ENCODE measurements around the gene LSAMP. TPM values are rescaled to one million over a fixed set of nuclear protein-coding genes. Genes with fewer than 3 reads are reported as not detected.

The LSAMP gene
- total and polyA plus RNA-seq, 2 donors (not counting 3 experiments of a cell fraction or from before 2014, with no cell fraction given) = not detected

GRCh38 chr3:116052602-116053001 is 392.7 kb downstream of the LSAMP start:
- POLR2A ChIA-PET = no interaction called here
- dilution Hi-C loops (cut with MboI; ENCODE audit: extremely low pct_ligation_motif_present, low sequenced_read_pairs) (no loop called here), intact Hi-C loops (cut with micrococcal nuclease) (no loop called here)
- no peaks in the 10 kb centered on the region for H3K27me3 ChIP-seq (ENCODE audit: control insufficient read depth in 2 of 2, insufficient read depth in 2 of 2, low read length in 2 of 2)
- H3K4me2 ChIP-seq (ENCODE audit: insufficient read depth, low read length) = no peak overlapping the region
- no TSS peak for BruUV-seq (replicated peaks)
- no peaks in the 10 kb centered on the region for H3K9me3 ChIP-seq (replicated peaks; ENCODE audit: control insufficient read depth, insufficient read depth, low read length)
- FAIRE-seq = no peak
- no peak overlapping the region for H3K9ac ChIP-seq (replicated peaks; ENCODE audit: extremely low read depth, insufficient read depth, low read length)
- no peak overlapping the region for H2AFZ ChIP-seq (ENCODE audit: low read depth, low read length)
- no peaks in the 10 kb centered on the region for H3K79me2 ChIP-seq (ENCODE audit: control insufficient read depth, insufficient read depth, low read length)
- no peak for DNase-seq (ENCODE audit: low read depth, low spot score)
- no peaks in the 10 kb centered on the region for H4K20me1 ChIP-seq (replicated peaks; ENCODE audit: control insufficient read depth, extremely low read depth, insufficient read depth, low read length)
- TF ChIP-seq FOS (IDR thresholded peaks at IDR 0.05; ENCODE audit: borderline replicate concordance, insufficient read depth, low read length) (no peak), JUN (IDR thresholded peaks at IDR 0.05; ENCODE audit: borderline replicate concordance, insufficient read depth, insufficient read length, low read depth) (no peak), EZH2 (IDR thresholded peaks at IDR 0.05; ENCODE audit: borderline replicate concordance, low read depth, low read length, severe bottlenecking) (no peak), POLR2A (IDR thresholded peaks at IDR 0.05; ENCODE audit: low read depth, low read length) (no peak), POLR2AphosphoS5 (IDR thresholded peaks at IDR 0.05; ENCODE audit: insufficient read depth, low read depth, low read length) (no peak), MYC (IDR thresholded peaks at IDR 0.05; ENCODE audit: low read depth, low read length) (no peak), GATA2 (IDR thresholded peaks at IDR 0.05; ENCODE audit: insufficient read depth, insufficient read length, low read depth, low read length) (no peak), CTCF (IDR thresholded peaks at IDR 0.05; ENCODE audit: extremely low read depth in 1 of 2, insufficient read depth in 1 of 2, low read depth in 1 of 2, low read length in 2 of 2) (no peak), MAX (IDR thresholded peaks at IDR 0.05; ENCODE audit: insufficient read depth, insufficient read length) (no peak)
- H3K27ac ChIP-seq (ENCODE audit: insufficient read depth, low read depth, low read length) = no peak overlapping the region
- H3K4me1 ChIP-seq (ENCODE audit: control insufficient read depth, extremely low read depth, insufficient read depth, low read length) = no peaks in the 10 kb centered on the region
- no peaks in the 10 kb centered on the region for H3K9me1 ChIP-seq (replicated peaks; ENCODE audit: control insufficient read depth, extremely low read depth, insufficient read depth, low read length)
- no peak overlapping the region for H3K4me3 ChIP-seq (replicated peaks in 1 of 3; ENCODE audit: insufficient read depth in 1 of 3, low read depth in 1 of 3, low read length in 3 of 3)
- no peaks in the 10 kb centered on the region for H3K36me3 ChIP-seq (ENCODE audit: control insufficient read depth in 2 of 2, extremely low read depth in 1 of 2, insufficient read depth in 2 of 2, low read length in 2 of 2)
- CTCF ChIA-PET = no interaction called here
